GM19452 (cell line): ENCODE results near the gene ZNF573.

Source experiments
- ATAC-seq: cut with Tn5 transposase; IDR thresholded peaks from one replicate; pipeline ENCODE4 v1.9.1; 2021; ENCODE audit not compliant: unreplicated experiment

ZNF573 gene

GRCh38 chr19:37695144-37695899, 84.1 kb downstream of the ZNF573 start:
- no peak for ATAC-seq

- no peak for ATAC-seq
These were observed 86.3 kb downstream of the ZNF573 start for GRCh38 chr19:37692956-37693620.

GRCh38 chr19:37691881-37692504, 87.4 kb downstream of the ZNF573 start:
- ATAC-seq, result no peak
